SK-N-SH (cell line): ENCODE results near the gene AJUBA. TPM values are rescaled to one million over a fixed set of nuclear protein-coding genes. Genes with fewer than 3 reads are reported as not detected.

ENCODE experiments used
- CTCF ChIA-PET: fragments of 300-600, 350-600 bp; formaldehyde crosslinking; extraction: SDS; loops from one replicate; lab custom pipeline; 2021; lab: Yijun Ruan, JAX
- POLR2A ChIA-PET: fragments of 350-600 bp; sonication (Branson Sonifier 250); formaldehyde crosslinking; extraction: SDS; loops from one replicate; lab custom pipeline; 2020; ENCODE audit warnings: antibody characterized with exemption, inconsistent platforms; lab: Yijun Ruan, JAX
- DNase-seq: peaks from one replicate; pipeline ENCODE4 v3.0.0; 2012
- H2AFZ ChIP-seq: fragments of 200-600 bp; sonication (generic); 2 replicates; pipeline ENCODE4 v1.8.1; 2016; ENCODE audit warnings: antibody characterized with exemption, mild to moderate bottlenecking, low read depth
- H3F3A ChIP-seq: fragments of 200-600 bp; sonication (generic); replicated peaks from 2 replicates; pipeline ENCODE3; 2016; ENCODE audit warnings: antibody characterized with exemption, mild to moderate bottlenecking; ENCODE audit not compliant: insufficient read depth
- H3K27ac ChIP-seq, 2 experiments: fragments of 200-500 bp in 1 of 2; fragments of 200-600 bp in 1 of 2; sonication (Bioruptor generic) in 1 of 2; sonication (generic), shearing (Covaris generic) in 1 of 2; 2 replicates each; pipeline versions ENCODE4 v1.5.1 to v1.6.1; 2014 to 2016; ENCODE audit warnings: low read depth in 2 of 2, inconsistent platforms in 1 of 2, low read length in 1 of 2, mild to moderate bottlenecking in 1 of 2, mixed read lengths in 1 of 2
- H3K27me3 ChIP-seq: fragments of 200-600 bp; sonication (generic), shearing (Covaris generic); 2 replicates; pipeline ENCODE4 v1.6.1; 2016; ENCODE audit warnings: mixed run types; ENCODE audit not compliant: insufficient read depth
- H3K36me3 ChIP-seq, 2 experiments: fragments of 200-500 bp in 1 of 2; fragments of 200-600 bp in 1 of 2; sonication (Bioruptor generic) in 1 of 2; sonication (generic) in 1 of 2; replicated peaks in 1 of 2; 2 replicates each; pipeline versions ENCODE3 to v1.5.1; 2014 to 2016; ENCODE audit warnings: low read length in 1 of 2, mild to moderate bottlenecking in 1 of 2; ENCODE audit not compliant: insufficient read depth in 2 of 2, control insufficient read depth in 1 of 2
- H3K4me1 ChIP-seq, 2 experiments: fragments of 200-500 bp in 1 of 2; fragments of 200-600 bp in 1 of 2; sonication (Bioruptor generic) in 1 of 2; sonication (generic), shearing (Covaris generic) in 1 of 2; 2 replicates each; pipeline versions ENCODE4 v1.5.1 to v1.6.1; 2014 to 2016; ENCODE audit warnings: low read depth in 1 of 2, low read length in 1 of 2, mixed run types in 1 of 2; ENCODE audit not compliant: insufficient read depth in 2 of 2, control insufficient read depth in 1 of 2
- H3K4me2 ChIP-seq: fragments of 200-600 bp; sonication (generic), shearing (Covaris generic); 2 replicates; pipeline ENCODE4 v1.6.1; 2017; ENCODE audit warnings: mixed run types
- H3K4me3 ChIP-seq, 2 experiments: fragments of 200-500 bp in 1 of 2; fragments of 200-600 bp in 1 of 2; sonication (Bioruptor generic) in 1 of 2; sonication (generic), shearing (Covaris generic) in 1 of 2; 2 replicates each; pipeline versions ENCODE4 v1.5.1 to v1.8.1; 2014 to 2016; ENCODE audit warnings: low read depth in 2 of 2, inconsistent platforms in 1 of 2, low read length in 1 of 2, mild to moderate bottlenecking in 1 of 2, mixed read lengths in 1 of 2, moderate library complexity in 1 of 2
- H3K79me2 ChIP-seq: fragments of 200-600 bp; sonication (generic); 2 replicates; pipeline ENCODE4 v1.8.1; 2017; ENCODE audit warnings: mild to moderate bottlenecking; ENCODE audit not compliant: insufficient read depth
- H3K9ac ChIP-seq: fragments of 200-600 bp; sonication (generic); 2 replicates; pipeline ENCODE4 v1.6.1; 2017; ENCODE audit warnings: mixed run types
- H3K9me2 ChIP-seq: fragments of 200-600 bp; sonication (generic); 2 replicates; pipeline ENCODE4 v1.6.1; 2017; ENCODE audit warnings: mixed run types
- H3K9me3 ChIP-seq: fragments of 200-600 bp; sonication (generic); 2 replicates; pipeline ENCODE4 v1.6.1; 2017; ENCODE audit warnings: mixed run types, mild to moderate bottlenecking, moderate library complexity
- H4K20me1 ChIP-seq: fragments of 200-600 bp; sonication (generic); 2 replicates; pipeline ENCODE4 v1.6.1; 2017; ENCODE audit warnings: mild to moderate bottlenecking, mixed run types; ENCODE audit not compliant: insufficient read depth
- ELF1 ChIP-seq: IDR thresholded peaks from 2 replicates; pipeline ENCODE4 v1.4.0; 2012
- FOSL2 ChIP-seq: IDR thresholded peaks from 2 replicates; pipeline ENCODE4 v1.4.0; 2012; ENCODE audit warnings: low read depth, mild to moderate bottlenecking, moderate library complexity, borderline replicate concordance
- FOXJ3 ChIP-seq: sonication (generic); formaldehyde crosslinking; IDR thresholded peaks from 2 replicates; pipeline ENCODE4 v1.5.1; 2020; ENCODE audit warnings: mild to moderate bottlenecking, missing genetic modification reagents
- GATA2 ChIP-seq: sonication (generic); formaldehyde crosslinking; IDR thresholded peaks from 2 replicates; pipeline ENCODE4 v1.5.0; 2020; ENCODE audit warnings: mild to moderate bottlenecking, missing genetic modification reagents
- JUND ChIP-seq: IDR thresholded peaks from 2 replicates; pipeline ENCODE4 v1.4.0; 2012
- MEF2A ChIP-seq: IDR thresholded peaks from 2 replicates; pipeline ENCODE4 v1.4.0; 2012; ENCODE audit warnings: low read depth, borderline replicate concordance
- MXI1 ChIP-seq: IDR thresholded peaks from 2 replicates; pipeline ENCODE4 v1.6.1; 2012; ENCODE audit warnings: mild to moderate bottlenecking, low read depth, low read length, improper control_type of control experiment
- YY1 ChIP-seq: IDR thresholded peaks from 2 replicates; pipeline ENCODE4 v1.4.0; 2012; ENCODE audit warnings: low read depth, mild to moderate bottlenecking
- WGBS: methylation state at CpG from one replicate; pipeline ENCODE4 v1.1.6; 2017; ENCODE audit warnings: low lambda C conversion rate; 5-methylcytosine and 5-hydroxymethylcytosine counted together
- polyA plus RNA-seq, 3 experiments: library from polyadenylated mRNA; depleted of rRNA; stranded (reverse); fragments of >200 nt; gene quantifications; 2 replicates each; pipeline ENCODE4 v1.2.3, GENCODE V29; 2012
- TF ChIP-seq, protein P1 (sequence below): IDR thresholded peaks from 2 replicates; pipeline ENCODE4; 2012
- TF ChIP-seq, protein P2 (sequence below): IDR thresholded peaks from 2 replicates; pipeline ENCODE4 v1.4.0; 2012; ENCODE audit warnings: low read depth, borderline replicate concordance
- TF ChIP-seq, protein P3 (sequence below): fragments of 150-350 bp; IDR thresholded peaks from 2 replicates; pipeline ENCODE4 v1.6.1; 2017; ENCODE audit warnings: antibody characterized with exemption, low read length, low read depth, borderline replicate concordance
- TF ChIP-seq, protein P4 (sequence below): fragments of 200-600 bp; sonication (generic); IDR thresholded peaks from 2 replicates; pipeline ENCODE4 v1.6.1; 2017; ENCODE audit warnings: antibody characterized with exemption, mild to moderate bottlenecking, moderate library complexity
- TF ChIP-seq, protein P5 (sequence below): IDR thresholded peaks from 2 replicates; pipeline ENCODE4 v1.4.0; 2012; ENCODE audit warnings: low read depth
- TF ChIP-seq, protein P6 (sequence below): fragments of 150-350 bp; IDR thresholded peaks from 2 replicates; pipeline ENCODE4 v1.6.1; 2016; ENCODE audit warnings: mild to moderate bottlenecking, low read depth, low read length

AJUBA gene
- polyA plus RNA-seq, 1 of the 3 experiments (the other 2 are of a cell fraction): 24.4 TPM

DNA sequence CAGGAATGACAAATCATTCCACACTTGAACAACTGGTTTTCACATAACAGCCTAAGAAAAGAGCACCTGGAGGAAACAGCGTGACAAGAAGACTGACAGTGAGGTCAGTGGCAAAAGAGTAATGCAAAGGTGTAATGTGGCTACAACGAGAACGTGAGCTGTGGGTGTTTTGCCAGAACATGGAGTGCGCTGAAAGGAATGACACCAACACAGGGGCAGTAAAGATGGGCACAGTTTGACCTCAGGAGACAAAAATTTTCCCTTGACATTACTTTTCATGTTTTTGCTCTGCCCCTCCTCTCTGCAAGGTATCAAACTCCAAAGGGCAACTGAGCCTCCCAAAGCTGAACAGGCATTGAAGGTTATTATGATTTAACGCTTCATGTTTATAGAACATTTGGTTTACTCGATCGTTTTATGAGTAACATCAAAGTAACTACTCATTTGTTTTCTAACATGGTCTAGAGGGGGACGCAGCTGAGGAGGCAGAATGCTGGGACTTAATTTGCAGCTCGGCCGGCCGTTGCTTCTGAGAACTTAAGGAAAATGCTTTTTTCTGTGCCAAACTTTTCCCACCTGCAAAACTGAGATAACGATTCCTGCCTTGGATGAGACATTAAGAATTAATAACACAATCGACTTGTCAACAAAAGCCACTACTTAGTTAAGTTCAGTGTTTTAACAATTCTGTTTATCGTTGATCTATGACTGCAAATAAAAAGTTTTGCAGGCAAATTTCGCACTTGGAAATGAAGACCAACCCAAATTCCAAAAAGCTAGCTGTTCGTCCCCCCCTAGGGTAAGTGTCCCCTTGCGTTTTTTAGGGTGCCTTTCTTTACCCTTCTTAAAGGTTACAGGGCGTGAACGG is 26.4 kb downstream of the AJUBA start:
- H3K9me2 ChIP-seq: no peaks in the 10 kb centered on the region

More for the DNA sequence above, 26.4 kb downstream of the AJUBA start:
- Histone ChIP-seq H3K79me2 (no peaks in the 10 kb centered on the region; the same call in 1 of the 2 replicates), H3K9ac (peak overlapping the region; percentile 89), H3K4me1 (peaks cover 4 to 6% of the 10 kb centered on the region in 2 experiments; a peak in 2 of 4 replicates), H3K27me3 (no peaks in the 10 kb centered on the region), H2AFZ (peak overlapping the region; percentile 95), H4K20me1 (no peaks in the 10 kb centered on the region), H3K36me3 (peaks cover 3 to 14% of the 10 kb centered on the region in 2 experiments), H3K4me2 (peak overlapping the region; percentile 86), H3K4me3 (peak overlapping the region; percentile 61 to 88), H3K9me3 (no peaks in the 10 kb centered on the region), H3F3A (peaks cover 15% of the 10 kb centered on the region), H3K27ac (peak overlapping the region; percentile 85 to 86)
- DNase-seq: no peak
- ChIA-PET CTCF (interaction anchor here (1.1 to 3.5 kb wide), 12 partner anchors 10 to 386 kb away, joined by 3 to 16 read pairs (median 5); partner anchors contain the start of gene PRMT5), POLR2A (interaction anchor here (0.6 to 1.6 kb wide), 8 partner anchors 10 to 51 kb away, joined by 3 to 8 read pairs (median 4); partner anchors contain the start of genes AJUBA and RBM23)
- WGBS: 59% methylated on average over 19 of the region's 19 CpGs
- TF ChIP-seq MEF2A (no peak), MXI1 (no peak), YY1 (no peak), FOXJ3 (CRISPR knock-in tag) (no peak), GATA2 (CRISPR knock-in tag) (no peak), FOSL2 (no peak), ELF1 (no peak), JUND (no peak)
- TF ChIP-seq, protein P1, sequence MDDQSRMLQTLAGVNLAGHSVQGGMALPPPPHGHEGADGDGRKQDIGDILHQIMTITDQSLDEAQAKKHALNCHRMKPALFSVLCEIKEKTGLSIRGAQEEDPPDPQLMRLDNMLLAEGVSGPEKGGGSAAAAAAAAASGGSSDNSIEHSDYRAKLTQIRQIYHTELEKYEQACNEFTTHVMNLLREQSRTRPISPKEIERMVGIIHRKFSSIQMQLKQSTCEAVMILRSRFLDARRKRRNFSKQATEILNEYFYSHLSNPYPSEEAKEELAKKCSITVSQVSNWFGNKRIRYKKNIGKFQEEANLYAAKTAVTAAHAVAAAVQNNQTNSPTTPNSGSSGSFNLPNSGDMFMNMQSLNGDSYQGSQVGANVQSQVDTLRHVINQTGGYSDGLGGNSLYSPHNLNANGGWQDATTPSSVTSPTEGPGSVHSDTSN: no peak
- TF ChIP-seq, protein P2, sequence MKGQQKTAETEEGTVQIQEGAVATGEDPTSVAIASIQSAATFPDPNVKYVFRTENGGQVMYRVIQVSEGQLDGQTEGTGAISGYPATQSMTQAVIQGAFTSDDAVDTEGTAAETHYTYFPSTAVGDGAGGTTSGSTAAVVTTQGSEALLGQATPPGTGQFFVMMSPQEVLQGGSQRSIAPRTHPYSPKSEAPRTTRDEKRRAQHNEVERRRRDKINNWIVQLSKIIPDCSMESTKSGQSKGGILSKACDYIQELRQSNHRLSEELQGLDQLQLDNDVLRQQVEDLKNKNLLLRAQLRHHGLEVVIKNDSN: no peak
- TF ChIP-seq, protein P3, sequence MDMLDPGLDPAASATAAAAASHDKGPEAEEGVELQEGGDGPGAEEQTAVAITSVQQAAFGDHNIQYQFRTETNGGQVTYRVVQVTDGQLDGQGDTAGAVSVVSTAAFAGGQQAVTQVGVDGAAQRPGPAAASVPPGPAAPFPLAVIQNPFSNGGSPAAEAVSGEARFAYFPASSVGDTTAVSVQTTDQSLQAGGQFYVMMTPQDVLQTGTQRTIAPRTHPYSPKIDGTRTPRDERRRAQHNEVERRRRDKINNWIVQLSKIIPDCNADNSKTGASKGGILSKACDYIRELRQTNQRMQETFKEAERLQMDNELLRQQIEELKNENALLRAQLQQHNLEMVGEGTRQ: no peak
- TF ChIP-seq, protein P4, sequence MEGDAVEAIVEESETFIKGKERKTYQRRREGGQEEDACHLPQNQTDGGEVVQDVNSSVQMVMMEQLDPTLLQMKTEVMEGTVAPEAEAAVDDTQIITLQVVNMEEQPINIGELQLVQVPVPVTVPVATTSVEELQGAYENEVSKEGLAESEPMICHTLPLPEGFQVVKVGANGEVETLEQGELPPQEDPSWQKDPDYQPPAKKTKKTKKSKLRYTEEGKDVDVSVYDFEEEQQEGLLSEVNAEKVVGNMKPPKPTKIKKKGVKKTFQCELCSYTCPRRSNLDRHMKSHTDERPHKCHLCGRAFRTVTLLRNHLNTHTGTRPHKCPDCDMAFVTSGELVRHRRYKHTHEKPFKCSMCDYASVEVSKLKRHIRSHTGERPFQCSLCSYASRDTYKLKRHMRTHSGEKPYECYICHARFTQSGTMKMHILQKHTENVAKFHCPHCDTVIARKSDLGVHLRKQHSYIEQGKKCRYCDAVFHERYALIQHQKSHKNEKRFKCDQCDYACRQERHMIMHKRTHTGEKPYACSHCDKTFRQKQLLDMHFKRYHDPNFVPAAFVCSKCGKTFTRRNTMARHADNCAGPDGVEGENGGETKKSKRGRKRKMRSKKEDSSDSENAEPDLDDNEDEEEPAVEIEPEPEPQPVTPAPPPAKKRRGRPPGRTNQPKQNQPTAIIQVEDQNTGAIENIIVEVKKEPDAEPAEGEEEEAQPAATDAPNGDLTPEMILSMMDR: no peak
- TF ChIP-seq, protein P5, sequence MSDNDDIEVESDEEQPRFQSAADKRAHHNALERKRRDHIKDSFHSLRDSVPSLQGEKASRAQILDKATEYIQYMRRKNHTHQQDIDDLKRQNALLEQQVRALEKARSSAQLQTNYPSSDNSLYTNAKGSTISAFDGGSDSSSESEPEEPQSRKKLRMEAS: no peak
- TF ChIP-seq, protein P6, sequence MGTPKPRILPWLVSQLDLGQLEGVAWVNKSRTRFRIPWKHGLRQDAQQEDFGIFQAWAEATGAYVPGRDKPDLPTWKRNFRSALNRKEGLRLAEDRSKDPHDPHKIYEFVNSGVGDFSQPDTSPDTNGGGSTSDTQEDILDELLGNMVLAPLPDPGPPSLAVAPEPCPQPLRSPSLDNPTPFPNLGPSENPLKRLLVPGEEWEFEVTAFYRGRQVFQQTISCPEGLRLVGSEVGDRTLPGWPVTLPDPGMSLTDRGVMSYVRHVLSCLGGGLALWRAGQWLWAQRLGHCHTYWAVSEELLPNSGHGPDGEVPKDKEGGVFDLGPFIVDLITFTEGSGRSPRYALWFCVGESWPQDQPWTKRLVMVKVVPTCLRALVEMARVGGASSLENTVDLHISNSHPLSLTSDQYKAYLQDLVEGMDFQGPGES: no peak
